ENCODE data around the gene DUXB. TPM values are rescaled to one million over a fixed set of nuclear protein-coding genes. Genes with fewer than 3 reads are reported as not detected.
A peak's percentile ranks its signal among the peaks of the same experiment; 100 is the strongest.

Gene DUXB
- total and polyA plus RNA-seq, 3 donors from 2014 or later: 0.30 TPM; not detected in 2

DNA sequence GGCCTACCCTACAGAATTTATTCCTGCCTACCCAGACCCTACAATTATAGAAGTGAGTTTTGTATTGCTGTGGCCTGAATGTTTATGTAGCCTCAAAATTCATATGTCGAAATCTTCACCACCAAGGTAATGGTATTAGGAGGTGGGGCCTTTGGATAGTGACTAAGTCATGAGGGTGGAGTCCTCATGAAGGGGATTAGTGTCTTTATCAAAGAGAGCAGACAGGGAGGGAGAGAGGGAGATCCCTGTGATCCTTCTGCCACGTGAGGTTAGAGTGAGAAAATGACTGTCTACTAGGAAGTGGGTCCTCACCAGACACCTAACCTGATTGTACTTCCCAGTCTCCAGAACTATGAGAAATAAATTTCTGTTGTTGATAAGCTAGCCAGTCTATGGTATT, 981 bp upstream of the DUXB start:
- H3K27me3 ChIP-seq: no peaks in the 10 kb centered on the region
- H3K27ac ChIP-seq: no peak overlapping the region
- WGBS, 2 donors: 84 to 89% methylated on average over 2 of the region's 2 CpGs
- no peaks in the 10 kb centered on the region for H3K4me1 ChIP-seq
- DNase-seq: no peak
- H3K9me3 ChIP-seq: no peaks in the 10 kb centered on the region
- intact Hi-C loops (cut with DNase I; ENCODE audit: low total_unique reads): no loop called here
- H3K36me3 ChIP-seq (ENCODE audit: low read depth, missing control alignments): no peaks in the 10 kb centered on the region
- TF ChIP-seq, protein P1, sequence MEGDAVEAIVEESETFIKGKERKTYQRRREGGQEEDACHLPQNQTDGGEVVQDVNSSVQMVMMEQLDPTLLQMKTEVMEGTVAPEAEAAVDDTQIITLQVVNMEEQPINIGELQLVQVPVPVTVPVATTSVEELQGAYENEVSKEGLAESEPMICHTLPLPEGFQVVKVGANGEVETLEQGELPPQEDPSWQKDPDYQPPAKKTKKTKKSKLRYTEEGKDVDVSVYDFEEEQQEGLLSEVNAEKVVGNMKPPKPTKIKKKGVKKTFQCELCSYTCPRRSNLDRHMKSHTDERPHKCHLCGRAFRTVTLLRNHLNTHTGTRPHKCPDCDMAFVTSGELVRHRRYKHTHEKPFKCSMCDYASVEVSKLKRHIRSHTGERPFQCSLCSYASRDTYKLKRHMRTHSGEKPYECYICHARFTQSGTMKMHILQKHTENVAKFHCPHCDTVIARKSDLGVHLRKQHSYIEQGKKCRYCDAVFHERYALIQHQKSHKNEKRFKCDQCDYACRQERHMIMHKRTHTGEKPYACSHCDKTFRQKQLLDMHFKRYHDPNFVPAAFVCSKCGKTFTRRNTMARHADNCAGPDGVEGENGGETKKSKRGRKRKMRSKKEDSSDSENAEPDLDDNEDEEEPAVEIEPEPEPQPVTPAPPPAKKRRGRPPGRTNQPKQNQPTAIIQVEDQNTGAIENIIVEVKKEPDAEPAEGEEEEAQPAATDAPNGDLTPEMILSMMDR (IDR thresholded peaks at IDR 0.05): no peak
- no peak for TF ChIP-seq POLR2A (IDR thresholded peaks at IDR 0.05)
- H3K4me3 ChIP-seq: no peak overlapping the region

DNA sequence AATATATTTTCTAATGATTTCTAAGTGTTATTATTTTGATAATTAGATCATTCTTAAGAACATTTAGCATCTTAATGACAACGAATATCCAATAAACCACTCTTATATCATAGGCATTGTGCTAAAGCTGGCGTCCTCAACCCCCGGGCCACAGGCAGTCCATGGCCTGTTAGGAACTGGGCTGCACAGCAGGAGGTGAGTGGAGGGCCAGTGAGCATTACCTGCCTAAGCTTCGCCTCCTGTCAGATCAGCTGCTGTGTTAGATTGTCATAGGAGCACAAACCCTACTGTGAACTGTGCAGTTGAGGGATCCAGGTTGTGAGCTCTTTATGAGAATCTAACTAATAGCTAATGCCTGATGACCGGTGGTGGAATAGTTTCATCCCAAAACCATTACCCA, 3.7 kb downstream of the DUXB start:
- Histone ChIP-seq H3K27ac (no peak overlapping the region), H3K4me1 (no peaks in the 10 kb centered on the region), H3K9me3 (no peaks in the 10 kb centered on the region), H3K4me3 (no peak overlapping the region), H3K36me3 (ENCODE audit: low read depth, missing control alignments) (no peaks in the 10 kb centered on the region), H3K27me3 (no peaks in the 10 kb centered on the region)
- TF ChIP-seq, protein P1 (IDR thresholded peaks at IDR 0.05): no peak
- no peak for TF ChIP-seq POLR2A (IDR thresholded peaks at IDR 0.05)
- no peak for DNase-seq
- intact Hi-C loops (cut with DNase I; ENCODE audit: low total_unique reads): no loop called here
- 92% methylated on average over 5 of the region's 5 CpGs for WGBS, 2 donors

GRCh38 chr16:75695708-75696107, 5.6 kb downstream of the DUXB start:
- H3K36me3 ChIP-seq (ENCODE audit: low read depth, missing control alignments): no peaks in the 10 kb centered on the region
- TF ChIP-seq, protein P1 (IDR thresholded peaks at IDR 0.05): peak in 1 of 3 experiments; percentile 10
- TF ChIP-seq POLR2A (IDR thresholded peaks at IDR 0.05): no peak
- no peaks in the 10 kb centered on the region for H3K27me3 ChIP-seq
- H3K9me3 ChIP-seq: no peaks in the 10 kb centered on the region
- no peak overlapping the region for H3K4me3 ChIP-seq
- intact Hi-C loops (cut with DNase I; ENCODE audit: low total_unique reads): no loop called here
- DNase-seq: no peak
- H3K27ac ChIP-seq: no peak overlapping the region
- H3K4me1 ChIP-seq: no peaks in the 10 kb centered on the region
- WGBS, 2 donors: 78 to 89% methylated on average over 6 of the region's 6 CpGs

- TF ChIP-seq, protein P1 (IDR thresholded peaks at IDR 0.05): no peak
- TF ChIP-seq POLR2A (IDR thresholded peaks at IDR 0.05): no peak
- Histone ChIP-seq H3K36me3 (ENCODE audit: low read depth, missing control alignments) (no peaks in the 10 kb centered on the region), H3K27me3 (no peaks in the 10 kb centered on the region), H3K4me3 (no peak overlapping the region), H3K4me1 (no peaks in the 10 kb centered on the region), H3K27ac (no peak overlapping the region), H3K9me3 (no peaks in the 10 kb centered on the region)
- intact Hi-C loops (cut with DNase I; ENCODE audit: low total_unique reads): no loop called here
- no peak for DNase-seq
These were observed 13.9 kb downstream of the DUXB start for GRCh38 chr16:75687361-75687760.

DNA sequence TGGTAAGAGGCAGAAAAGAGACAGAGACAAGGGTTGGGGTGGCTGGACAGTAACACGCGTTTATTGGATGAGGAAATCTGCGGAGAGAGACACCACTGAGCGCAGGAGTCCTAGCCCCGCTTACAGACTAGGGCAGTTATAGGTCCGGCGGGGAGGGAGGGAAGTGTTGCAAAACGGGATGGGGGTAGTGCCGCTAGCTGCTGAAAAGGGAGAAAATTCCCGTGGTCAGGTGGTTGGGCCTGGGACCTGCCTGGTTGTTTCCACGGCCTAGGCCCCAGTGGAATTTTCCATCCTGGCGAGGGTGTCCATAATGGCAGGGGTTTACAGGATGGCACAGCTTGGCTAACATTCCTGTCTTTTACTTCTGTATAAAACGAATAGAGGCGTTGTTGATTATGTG, 19.0 kb downstream of the DUXB start:
- H3K27ac ChIP-seq: no peak overlapping the region
- no peaks in the 10 kb centered on the region for H3K36me3 ChIP-seq (ENCODE audit: low read depth, missing control alignments)
- intact Hi-C loops (cut with DNase I; ENCODE audit: low total_unique reads): no loop called here
- 78 to 81% methylated on average over 14 of the region's 14 CpGs for WGBS, 2 donors
- DNase-seq: no peak
- H3K4me1 ChIP-seq: no peaks in the 10 kb centered on the region
- H3K4me3 ChIP-seq: no peak overlapping the region
- H3K9me3 ChIP-seq: no peaks in the 10 kb centered on the region
- TF ChIP-seq, protein P1 (IDR thresholded peaks at IDR 0.05): no peak
- TF ChIP-seq POLR2A (IDR thresholded peaks at IDR 0.05): no peak
- no peaks in the 10 kb centered on the region for H3K27me3 ChIP-seq

All from testis (tissue), 3 donors.